ENCODE data around the gene PITPNC1.

The PITPNC1 gene

DNA sequence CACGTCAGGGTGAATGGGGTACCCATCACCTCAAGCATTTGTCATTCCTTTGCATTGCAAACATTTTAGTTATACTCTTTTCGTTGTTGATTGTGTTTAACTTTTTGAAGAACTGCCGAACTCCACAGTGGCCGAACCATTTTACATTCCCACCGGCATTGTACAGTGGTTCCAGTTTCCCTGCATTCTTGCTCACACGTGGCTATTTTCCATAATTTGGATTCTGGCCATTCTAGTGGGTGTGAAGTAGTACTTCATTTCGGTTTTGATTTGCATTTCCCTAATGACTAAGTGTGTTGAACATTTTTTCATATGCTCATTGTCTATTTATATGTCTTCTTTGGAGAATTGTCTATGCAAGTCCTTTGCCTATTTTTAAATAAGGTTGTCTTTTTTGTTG is 353.6 kb downstream of the PITPNC1 start:
- DNase-seq (ENCODE audit: low read depth): no peak

DNA sequence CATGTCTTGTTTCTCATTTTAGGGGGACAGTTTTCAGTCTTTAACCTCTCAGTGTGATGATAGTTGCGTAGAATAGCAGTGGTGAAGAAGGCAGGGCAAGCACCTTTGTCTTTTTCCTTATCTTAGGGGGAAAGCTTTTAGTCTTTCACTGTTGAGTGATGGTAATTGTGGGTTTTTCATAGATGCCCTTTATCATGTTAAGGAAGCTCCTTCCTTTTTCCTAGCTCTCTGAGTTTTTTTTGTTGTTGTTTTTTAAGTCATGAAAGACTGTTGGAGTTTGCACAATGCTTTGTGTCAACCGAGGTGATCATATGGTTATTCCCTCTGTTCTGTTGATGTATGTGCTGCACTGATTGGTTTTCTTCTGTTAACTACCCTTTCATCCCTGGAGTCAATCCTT is 356.4 kb downstream of the PITPNC1 start:
- no peak for DNase-seq (ENCODE audit: low read depth)

DNA sequence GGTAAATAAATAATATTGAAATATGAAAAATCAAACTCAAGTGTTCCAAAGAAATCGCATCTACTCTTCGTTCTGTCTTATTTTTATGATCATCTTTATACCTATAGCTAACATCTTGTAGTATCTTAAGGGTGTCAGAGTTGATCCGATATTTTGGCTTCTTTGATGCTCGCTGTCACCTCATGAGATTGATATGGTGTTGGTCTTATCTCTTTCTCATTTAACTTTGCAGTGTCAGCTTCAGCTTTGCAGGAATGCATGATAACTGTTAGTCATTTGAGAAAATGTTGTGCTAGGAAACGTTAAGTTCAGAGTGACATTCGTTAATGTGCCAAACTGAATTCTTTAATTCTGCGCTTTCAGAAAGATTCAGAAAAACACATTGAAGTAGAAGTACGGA is 360.1 kb downstream of the PITPNC1 start:
- no peak for DNase-seq (ENCODE audit: low read depth)

DNA sequence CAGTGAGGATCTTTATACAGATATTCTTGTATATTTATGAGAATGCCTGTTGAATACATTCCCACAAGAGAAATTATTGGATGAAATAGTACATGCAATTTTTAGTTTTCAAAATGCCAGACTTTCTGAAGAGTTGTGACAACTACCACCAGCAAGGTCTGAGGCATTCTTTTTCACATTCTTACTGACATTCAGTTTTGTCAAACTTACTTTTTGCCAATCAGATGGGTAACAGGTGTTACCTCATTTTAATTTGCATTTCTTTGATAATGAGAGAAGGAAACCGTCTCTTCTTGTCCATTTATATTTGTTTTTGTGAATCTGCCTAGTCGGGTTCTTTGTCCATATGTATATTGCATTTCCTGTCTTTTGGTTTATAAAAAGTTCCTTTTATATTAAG is 364.9 kb downstream of the PITPNC1 start:
- no peak for DNase-seq (ENCODE audit: low read depth)

Measured in ELR (cell line).